DMS79 treated with DMSO at 0.1 percent for 48 hours (cell line): ENCODE data around the gene SERINC2.
A peak's percentile ranks its signal among the peaks of the same experiment; 100 is the strongest.

Source experiments
- DNase-seq: peaks from one replicate; lab custom pipeline; 2025; lab: John Stamatoyannopoulos, UW

Gene SERINC2

DNA sequence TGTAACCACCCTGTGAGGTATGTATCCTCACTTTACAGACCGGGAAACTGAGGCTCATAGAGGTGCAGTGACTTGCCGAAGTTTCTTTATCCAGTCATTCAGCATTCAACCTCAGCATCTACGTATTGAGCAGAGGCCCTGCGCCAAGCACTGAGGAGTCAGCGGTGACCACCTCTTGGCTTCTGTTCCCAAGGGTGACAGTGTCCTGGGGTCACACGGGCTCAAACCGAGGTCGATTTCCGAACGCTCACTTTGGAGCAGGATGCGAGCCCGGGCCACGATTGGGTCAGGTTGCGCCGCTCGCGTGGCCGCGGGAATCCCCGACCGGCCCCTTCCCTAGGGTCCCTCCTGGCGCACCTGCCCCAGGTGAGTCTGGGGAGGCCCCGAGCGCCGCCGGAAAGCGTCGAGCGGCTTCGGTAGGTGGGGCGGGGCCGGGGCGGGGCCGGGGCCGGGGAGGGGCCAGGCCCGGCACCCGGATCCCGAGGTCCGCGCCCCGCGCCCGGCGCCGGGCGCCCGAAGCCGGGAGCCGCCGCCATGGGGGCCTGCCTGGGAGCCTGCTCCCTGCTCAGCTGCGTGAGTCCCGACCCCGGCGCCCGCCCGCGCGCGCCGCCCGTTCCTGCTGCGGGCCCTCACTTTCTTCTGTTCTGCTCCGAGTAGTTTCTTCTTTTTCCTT lies at the start of gene SERINC2:
Gene SERINC2 (plus strand): TSS at position 482 of the 673 bp plus-strand sequence. CDS start 53 bp downstream, at position 535.
- peak; percentile 81 for DNase-seq

DNA sequence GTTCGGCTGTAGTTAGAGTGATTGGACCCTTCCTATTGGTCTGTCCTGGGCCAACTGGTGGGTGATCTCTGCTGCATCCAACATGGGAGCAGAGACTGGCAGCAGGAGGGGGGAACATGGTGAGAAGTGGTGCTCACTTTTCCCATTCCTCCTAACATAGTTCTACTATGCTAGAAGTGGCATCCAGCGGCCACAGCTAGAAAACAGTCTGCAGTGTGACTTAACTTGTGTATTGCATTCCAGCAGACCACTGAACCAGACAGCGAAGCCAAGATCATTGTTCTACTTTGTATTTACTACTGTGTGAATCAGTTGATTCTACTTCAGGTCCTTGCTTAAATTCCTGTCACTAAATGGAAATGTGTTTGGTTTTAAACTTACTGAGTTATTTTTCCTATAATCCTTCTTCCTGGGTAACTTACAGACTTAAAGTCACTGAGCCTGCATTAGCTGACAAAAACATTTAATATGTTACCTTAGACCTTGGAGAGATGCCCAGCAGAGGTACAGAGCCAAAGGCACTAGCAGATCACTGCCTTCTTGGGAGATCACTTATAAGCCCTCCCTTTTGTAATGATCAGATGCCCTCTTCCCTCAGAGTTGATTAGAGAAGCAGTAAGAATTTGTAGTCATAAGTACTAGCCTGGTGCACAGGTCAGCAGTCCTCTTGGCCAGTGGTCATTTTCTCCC lies 48.3 kb upstream of the SERINC2 start:
- DNase-seq = no peak

DNA sequence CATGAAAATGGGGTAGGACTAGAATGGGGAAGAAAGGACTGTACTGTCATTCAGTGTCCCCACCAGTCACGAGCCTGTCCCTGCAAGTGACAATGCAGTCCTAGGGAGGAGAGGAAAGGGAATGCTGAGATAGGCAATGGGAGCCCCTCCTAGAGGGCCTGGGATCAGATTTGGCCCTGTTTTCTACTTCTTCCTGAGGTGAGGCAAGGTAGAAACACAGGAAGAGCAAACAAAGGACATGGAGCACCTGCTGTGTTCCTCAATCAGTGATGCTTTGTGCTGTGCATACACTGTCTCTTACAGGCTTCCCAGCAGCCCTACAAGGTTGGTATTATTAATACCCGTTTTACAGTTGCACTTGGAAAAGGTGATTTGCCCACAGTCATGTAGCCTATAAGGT lies 46.2 kb upstream of the SERINC2 start:
- DNase-seq = no peak

DNA sequence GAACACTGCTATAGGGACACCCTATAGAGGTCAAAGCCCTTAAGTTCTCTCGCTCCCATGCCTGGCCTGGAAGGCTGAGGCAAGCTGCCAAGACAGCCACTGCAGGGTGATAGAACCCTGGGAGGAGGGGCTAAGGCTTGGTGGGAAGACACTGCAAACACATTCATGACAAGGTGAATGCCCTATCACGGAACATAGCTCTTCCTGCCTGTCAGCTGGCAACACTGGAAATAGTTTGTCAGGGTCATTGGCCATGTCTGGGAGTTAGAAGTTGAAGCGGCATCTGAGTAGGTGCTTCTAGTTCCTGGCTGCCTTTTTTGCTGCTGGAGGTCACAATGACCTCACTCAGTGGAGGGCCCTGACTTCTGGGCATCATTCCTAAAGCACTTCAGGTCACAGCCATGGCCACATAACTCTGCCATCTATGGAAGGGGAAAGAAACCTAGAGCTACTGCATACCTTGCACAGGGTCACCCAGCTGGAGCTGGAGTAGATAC lies 44.4 kb upstream of the SERINC2 start:
- DNase-seq = no peak

DNA sequence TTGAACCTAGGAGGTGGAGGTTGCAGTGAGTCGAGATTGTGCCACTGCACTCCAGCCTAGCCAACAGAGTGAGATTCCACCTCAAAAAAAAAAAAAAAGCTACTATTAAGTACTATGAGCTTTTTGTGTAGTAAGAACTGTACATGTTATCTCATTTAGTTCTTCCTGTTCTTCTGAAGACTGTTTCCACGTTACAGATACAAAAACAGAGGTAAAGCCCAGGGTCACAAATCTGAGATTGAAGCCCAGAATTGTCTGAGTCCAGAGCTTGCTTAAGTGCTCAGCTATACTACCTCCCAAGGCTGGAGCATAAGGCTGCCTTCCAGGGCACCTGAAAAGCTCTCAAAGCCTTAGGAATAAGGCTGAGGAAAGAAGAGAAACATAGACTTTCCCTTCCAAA lies 43.0 kb upstream of the SERINC2 start:
- no peak for DNase-seq

DNA sequence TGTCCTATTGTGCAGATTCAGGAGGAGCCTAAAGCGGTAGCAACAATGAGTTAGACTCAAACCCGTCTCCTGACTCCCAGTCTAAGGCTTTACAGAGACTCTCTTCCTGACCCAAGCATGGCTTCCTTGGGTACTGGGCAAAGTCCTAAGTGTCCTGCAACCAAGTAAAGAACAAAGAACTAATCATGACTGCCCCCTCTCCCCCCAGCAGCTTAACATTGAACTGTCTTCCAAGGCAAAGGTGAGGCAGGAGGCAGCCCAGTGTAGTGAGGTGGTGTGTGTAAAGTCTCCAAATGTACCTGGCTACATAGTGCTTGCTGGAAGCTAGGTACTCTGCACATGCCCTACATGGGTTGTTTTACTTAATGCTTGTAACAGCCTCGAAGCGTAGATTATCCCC lies 42.4 kb upstream of the SERINC2 start:
- no peak for DNase-seq

DNA sequence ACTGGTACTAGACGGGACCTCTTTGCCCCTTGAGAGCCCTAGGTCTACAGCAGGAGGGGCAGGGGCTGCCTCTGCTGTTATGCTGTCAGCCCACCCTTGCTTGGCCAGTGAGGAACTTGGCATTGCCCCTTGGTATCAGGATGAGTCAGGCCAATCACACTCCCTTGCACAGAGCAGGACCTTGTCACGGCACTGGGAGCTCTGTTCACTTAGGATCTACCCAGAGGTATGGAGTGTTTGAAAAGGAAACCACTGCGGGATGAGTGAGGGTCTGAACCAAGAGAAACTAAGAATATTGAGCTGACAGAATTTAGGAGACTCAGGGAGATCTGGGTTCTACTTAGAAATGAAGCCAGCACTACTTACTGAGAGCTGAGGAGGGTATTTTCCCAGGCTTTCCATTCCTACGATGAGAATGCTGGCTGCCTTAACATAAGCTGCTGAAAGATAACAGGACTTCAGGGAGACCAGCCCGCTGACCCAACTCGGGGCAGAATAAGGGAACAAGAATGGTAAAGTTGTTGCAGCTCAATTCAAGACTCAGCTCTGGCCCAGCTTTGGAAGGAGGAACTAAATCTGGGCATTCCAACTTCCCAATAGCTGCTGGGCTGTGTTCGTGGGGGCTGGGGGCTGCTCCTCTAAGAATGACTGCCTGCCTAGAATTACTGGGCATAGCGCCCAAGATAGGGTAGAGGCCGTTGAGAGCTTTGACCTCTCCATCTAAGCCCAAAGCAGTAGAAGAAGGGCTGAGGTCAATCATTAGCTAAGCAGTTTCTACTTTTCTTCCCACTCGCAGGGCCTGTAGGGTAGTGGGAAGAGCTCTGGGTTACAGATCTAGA lies 41.7 kb upstream of the SERINC2 start:
- DNase-seq = no peak

DNA sequence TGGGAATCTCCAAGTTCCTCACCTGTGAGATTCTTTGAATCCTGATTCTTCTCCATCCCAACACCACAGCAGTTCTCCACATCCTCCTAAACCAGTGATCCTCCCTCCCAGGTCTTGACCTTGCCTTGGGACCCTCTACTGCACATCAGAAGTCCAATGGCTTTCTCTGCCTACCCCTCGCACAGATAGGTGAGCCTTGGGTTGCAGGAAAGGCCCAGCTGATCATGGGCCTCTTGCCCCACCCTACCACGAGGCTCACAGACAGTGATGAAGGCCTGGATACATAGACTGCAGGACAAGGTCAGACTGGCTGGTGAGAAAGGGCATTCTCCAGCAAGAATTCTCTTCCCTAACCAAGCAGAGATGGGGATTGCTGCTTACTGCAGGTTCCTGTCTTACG lies 41.0 kb upstream of the SERINC2 start:
- DNase-seq = no peak

DNA sequence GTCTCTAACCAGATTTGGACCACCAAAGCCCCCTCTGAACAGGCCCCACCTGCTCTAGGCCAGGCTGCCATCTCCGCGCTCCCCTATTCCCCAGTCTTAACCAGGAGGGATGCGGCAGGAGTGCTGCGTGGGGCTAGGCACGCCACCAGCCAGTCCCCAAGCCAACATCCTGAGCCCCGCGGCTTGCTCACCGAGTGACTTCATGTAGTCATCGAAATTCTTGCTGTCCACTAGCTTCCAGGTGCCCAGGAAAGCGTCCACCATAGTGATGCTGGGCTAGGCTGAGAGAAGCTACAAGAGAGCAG lies 40.3 kb upstream of the SERINC2 start:
- no peak for DNase-seq

DNA sequence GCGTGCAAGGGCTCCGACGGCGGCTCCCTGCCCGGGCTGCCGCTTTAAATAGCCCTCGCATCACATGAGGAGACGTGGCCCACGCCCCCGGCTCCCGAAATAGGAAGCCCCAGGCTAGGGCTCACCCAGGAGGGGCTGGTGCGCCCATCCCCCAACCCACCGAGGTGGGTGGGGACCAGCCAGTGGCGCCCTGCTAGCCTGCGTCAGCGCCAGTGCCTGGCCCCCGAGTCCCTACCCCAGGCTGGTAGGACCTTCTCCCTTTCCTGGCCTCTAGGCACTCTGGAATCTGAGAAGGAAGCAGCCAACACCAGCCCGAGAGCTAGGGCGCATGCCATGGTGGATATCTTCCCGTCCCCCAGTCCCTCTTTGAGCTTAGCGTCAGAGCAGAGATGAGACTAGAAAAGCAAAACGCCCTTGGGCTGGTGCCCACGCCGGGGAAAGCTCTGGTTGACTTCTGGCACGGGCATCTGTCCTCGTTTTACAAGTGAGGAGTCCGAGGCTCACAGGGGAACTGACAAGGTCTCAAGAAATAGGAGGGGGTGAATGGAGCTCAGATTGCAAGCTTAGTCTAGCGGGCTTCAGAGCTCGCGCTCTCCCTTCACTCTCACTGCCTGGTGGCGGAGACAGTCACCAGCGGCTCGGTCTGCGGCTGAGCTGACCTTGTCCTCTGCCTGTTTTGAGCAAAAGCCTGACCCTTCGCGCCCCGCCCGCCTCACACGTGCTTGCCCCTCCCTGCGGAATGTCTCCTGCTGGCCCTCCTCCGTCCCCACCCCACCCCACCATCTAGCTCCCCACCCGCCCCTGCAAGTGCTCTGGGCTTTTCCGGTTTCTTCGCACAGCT lies 39.7 kb upstream of the SERINC2 start, which contains the start of gene FABP3:
Gene FABP3 (minus strand): TSS at position 21 of the 841 bp plus-strand sequence. CDS start 62 bp downstream, outside the sequence.
- DNase-seq = peak; percentile 87

DNA sequence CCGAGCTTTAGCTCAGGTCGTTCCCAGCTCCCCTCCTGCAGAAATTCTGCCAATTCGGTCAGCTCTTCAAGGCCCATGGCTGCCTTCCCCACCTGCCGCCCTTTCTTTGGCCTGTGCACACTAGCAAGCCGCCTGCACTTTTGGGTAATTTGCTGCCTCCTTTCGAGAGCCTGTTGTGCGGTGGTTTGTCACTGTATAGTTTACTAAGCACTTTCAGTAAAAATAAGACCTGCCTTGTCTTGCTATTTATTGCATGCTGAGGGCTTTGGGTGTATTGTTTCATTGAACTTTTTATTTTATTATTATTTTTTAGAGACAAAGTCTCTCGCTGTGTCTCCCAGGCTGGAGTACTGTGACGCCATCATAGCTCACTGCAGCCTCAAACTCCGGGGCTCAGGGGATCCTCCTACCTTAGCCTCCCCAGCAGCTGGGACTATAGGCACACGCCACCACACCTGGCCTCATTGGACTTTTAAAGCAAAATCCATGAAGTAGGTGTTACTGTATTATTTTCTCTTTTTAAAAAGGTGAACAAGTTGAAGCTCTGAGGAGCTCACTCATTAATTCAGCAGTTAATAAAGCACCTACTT lies 39.0 kb upstream of the SERINC2 start:
- no peak for DNase-seq

DNA sequence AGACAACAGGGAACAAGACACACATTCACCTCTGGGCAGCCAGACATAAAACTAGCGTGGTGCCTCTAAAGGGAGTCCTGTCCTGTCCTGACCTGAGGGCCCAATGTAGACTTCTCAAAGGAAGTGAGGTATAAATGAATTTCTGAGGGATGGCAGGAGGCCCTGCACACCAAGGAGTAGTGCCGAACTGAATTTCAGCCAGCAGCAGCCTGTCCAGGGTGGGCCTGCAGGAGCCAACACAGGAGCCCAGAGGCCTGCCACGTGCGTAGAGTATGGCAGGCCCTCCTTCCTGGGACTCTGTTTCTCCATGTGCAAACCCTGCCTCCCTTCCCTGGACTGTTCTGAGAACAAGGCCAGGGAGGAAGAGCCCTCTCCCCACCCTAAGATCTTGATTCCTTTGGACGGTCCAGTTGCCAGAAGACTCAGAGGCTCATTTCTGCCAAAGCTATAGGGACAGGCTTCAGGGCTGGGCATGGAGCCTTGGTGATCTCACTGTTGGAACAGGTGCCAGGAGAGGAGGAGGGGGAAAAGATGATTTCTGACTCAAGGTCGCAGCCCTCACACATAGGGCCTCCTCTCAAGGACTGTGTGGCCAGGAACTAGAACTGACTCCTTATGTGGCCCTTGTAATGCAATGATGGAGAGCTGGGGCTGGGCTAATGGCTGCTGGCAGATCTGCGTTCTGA lies 38.4 kb upstream of the SERINC2 start:
- DNase-seq = no peak

DNA sequence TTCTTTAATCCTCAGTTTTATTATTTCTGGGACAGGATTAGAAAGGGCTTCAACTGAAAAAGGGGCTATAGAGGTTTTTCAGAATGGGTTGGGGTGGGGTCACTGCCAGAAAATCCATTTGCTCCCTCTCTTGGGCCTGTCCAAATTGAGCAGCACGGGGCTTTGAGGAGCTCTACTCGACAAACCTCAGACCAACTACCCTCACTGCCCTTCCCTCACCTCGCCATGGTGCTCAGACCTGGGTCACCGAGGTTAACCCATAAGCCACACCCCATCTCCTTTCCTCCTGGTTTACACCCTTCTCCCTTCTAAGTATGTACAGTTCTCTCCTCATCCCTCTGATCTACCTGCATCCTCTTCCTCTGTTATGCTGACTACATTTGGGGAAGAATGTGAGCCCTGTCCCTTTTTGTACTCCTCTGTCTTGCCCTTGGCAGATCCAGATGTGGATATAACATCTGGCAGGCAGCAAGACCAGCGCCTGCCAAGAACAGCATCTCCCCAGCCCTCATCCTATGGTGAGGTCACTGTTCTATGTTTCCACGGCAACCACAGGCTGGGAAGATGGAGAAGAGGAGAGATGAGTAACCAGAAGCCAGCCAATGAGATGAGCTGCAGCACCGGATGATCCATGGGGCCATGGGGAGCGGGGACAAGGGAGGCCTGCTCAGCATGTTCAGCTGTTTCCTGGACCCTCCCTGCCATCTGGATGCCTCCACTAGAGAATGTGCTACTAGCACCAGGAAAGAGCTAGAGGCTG lies 36.5 kb upstream of the SERINC2 start:
- peak; percentile 33 for DNase-seq

DNA sequence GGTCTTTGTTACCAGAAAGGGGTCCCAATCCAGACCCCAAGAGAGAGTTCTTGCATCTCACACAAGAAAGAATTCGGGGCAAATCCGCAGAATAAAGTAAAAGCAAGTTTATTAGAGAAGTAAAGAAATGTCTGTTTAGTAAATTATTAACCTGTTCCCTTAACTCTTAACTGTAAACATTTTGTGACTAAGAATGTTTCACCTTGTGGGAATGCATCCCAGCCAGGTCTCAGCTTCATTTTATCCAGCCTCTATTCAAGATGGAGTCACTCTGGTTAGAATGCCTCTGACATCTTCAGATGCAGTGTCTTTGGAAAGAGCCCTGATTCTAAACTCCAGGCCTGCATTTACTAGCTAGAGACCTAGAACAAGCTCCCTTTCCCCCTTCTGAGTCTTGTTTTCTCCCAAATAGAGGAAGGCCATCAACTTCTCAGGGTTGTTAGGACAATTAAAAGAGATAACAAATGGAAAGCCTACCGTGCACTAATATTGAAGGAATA lies 35.6 kb upstream of the SERINC2 start:
- DNase-seq = no peak

DNA sequence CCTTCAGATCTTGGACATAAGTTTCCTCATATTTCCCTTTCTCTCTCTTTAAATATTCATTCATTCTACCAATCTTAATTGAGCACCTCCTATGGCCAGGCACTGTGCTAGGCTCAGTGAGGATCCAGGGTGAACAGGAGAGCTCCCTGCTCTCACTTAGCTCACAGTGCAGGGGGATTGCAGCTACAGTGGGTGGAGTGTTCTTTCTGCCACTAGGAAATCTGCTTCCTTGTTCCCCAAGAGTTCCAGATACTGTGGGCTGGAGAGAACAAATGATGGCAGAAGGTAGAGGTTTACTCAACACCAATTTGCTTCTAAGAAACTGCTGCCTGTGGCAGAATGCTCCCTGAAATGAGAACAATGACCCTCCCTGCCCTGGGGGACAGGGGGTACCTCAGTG lies 35.0 kb upstream of the SERINC2 start:
- DNase-seq = no peak

DNA sequence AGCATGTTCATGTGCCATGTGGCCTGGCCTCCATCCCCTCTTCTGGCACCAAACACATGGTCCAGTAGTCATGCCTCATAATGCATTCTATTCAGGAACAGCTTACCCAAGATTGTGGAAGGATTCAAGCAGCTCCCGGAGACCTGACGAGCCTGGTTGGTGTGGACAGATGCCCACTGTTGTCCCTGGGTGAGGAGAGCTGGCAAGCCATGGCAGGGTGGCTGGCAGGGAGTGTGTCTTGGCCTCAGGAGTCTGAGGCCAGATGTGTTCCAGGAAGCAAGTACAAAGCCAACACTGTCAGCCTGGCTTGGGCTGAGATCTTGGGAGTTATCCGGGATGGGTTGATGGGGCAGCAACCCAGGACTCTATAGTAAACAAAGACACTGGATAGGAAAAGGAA lies 32.8 kb upstream of the SERINC2 start:
- DNase-seq = no peak

DNA sequence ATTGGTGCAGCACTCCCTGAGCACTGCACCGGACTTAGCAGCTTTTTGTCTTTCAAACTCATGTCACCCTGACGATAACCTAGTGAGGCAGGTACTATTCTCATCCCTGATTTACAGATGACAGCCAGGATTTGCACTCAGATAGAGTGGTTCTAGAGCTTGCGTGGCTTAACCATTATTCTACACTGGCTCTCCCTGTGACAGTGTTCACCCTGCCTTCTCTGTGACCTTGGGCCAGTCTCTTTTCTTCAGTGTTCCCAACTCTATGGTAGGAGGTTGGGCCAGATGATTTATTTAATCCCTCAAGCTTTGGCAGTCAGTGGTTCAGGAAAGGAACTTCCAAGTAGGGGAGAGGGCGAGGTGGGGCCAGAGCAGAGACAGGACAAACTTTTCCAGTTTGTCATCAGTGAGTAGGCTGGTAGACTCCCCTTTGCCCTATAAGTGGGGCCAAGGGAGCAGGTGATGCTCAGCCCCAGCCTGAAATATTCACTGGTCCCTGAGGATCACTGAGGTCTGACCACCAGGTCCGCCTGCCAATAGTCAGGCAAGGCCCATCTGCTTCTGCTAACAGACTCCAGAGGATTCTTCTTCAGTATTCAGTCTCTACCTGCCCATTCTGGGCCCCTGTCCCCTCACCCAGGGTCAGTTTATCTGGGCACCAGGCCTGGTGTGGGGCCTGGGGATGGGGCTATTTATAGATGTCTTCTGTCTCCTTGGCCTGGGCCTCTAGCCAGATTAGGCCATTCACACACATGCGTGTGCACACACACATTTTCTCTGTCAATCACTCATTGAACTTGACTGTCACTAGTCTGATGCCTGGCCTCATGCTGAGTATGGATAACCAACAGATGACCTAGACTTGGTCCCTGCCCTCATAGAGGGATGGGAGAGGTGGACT lies 31.4 kb upstream of the SERINC2 start:
- no peak for DNase-seq

DNA sequence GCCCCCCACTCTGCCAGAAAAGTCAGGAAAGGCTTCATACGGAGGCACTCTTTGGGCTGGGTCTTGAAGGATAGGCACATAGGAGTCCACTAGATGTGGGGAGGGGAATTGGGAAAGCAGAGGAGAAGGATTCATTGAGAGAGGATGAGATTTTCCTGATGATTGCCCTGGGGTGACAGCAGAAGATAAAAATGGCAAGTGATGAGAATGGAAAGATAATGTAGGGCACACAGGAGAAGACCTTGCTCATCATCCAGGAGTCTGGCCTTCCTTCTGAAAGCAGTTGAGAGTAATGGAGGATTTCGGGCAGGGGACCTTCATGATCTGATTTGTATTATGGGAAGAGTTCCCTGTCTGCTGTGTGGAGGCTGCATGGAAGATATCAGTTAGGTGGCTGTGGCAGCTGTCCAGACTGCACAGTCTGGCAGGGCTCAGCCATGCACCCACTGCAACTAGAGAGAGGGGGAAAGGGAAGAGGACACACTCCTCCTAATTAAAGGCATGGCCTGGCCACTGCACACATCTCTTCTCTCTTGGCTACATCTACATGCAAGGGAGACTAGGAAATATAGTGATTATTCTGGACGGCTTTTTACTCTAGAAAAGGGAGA lies 30.5 kb upstream of the SERINC2 start:
- no peak for DNase-seq
